NCI-H2196 treated with DMSO at 0.1 percent for 48 hours (cell line): ENCODE results near the gene KCNJ15.

ENCODE experiments used
- DNase-seq: peaks from one replicate; lab custom pipeline; 2025; ENCODE audit not compliant: unreplicated experiment; lab: John Stamatoyannopoulos, UW

Gene KCNJ15

GRCh38 chr21:38297194-38297631 lies 40.4 kb downstream of the KCNJ15 start:
- DNase-seq = no peak

GRCh38 chr21:38297871-38298270 lies 41.1 kb downstream of the KCNJ15 start:
- no peak for DNase-seq

GRCh38 chr21:38298832-38299231 lies 42.0 kb downstream of the KCNJ15 start:
- no peak for DNase-seq

GRCh38 chr21:38299671-38300070 lies 42.9 kb downstream of the KCNJ15 start:
- DNase-seq = no peak

GRCh38 chr21:38300141-38300578 lies 43.4 kb downstream of the KCNJ15 start:
- DNase-seq = no peak

GRCh38 chr21:38301321-38302214 lies 44.8 kb downstream of the KCNJ15 start:
- no peak for DNase-seq

GRCh38 chr21:38303300-38303699 lies 46.5 kb downstream of the KCNJ15 start:
- no peak for DNase-seq

- no peak for DNase-seq
These were observed 49.8 kb downstream of the KCNJ15 start for GRCh38 chr21:38306433-38307141.

GRCh38 chr21:38307771-38308531 lies 51.2 kb downstream of the KCNJ15 start:
- DNase-seq = no peak

GRCh38 chr21:38308532-38309119 lies 51.8 kb downstream of the KCNJ15 start:
- DNase-seq = no peak

- DNase-seq = peak; percentile 77
These were observed 54.1 kb downstream of the KCNJ15 start for GRCh38 chr21:38310646-38311485.

- peak; percentile 82 for DNase-seq
These were observed 55.0 kb downstream of the KCNJ15 start for GRCh38 chr21:38311765-38312164.

- DNase-seq = no peak
These were observed 56.0 kb downstream of the KCNJ15 start for GRCh38 chr21:38312822-38313221.

- DNase-seq = no peak
These were observed 57.8 kb downstream of the KCNJ15 start for GRCh38 chr21:38314558-38314957.

- no peak for DNase-seq
These were observed 58.3 kb downstream of the KCNJ15 start for GRCh38 chr21:38315122-38315521.

- no peak for DNase-seq
These were observed 63.0 kb downstream of the KCNJ15 start for GRCh38 chr21:38319781-38320180.

GRCh38 chr21:38321568-38321967 lies 64.8 kb downstream of the KCNJ15 start:
- no peak for DNase-seq

- no peak for DNase-seq
These were observed 65.6 kb downstream of the KCNJ15 start for GRCh38 chr21:38322311-38322950.

GRCh38 chr21:38323721-38324531 lies 67.1 kb downstream of the KCNJ15 start:
- DNase-seq = peak; percentile 95
